ENCODE results near the gene VPS4B.

VPS4B gene

DNA sequence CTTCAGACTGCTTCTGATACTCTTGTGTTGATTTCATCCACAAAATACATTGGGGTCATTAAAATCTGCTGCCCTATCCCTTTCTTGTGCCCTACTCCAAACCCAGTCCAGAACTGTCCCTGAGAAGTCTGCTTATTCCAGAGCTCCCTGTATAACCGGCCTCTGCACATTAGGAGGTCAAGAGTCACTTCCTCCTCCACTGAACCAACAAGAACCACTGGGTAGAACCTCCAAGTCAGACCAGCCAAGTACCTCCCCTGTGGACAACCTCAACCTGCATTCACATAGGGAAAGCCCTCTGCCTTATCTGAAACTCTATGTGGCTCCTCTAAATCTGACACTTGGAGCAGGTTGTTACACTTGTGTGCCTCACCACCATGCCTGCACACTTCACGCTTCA, 77.4 kb downstream of the VPS4B start:
- no peaks in the 10 kb centered on the region for H3K27me3 ChIP-seq (replicated peaks; ENCODE audit: control insufficient read depth, insufficient read depth, low read length)
- no peak for DNase-seq (ENCODE audit: extremely low read depth, insufficient read length)
- H3K4me3 ChIP-seq (replicated peaks; ENCODE audit: low read depth, low read length), result no peak overlapping the region
- H3K36me3 ChIP-seq (ENCODE audit: control insufficient read depth, insufficient read depth, low read length), result peaks cover 3% of the 10 kb centered on the region
- TF ChIP-seq, protein P1, sequence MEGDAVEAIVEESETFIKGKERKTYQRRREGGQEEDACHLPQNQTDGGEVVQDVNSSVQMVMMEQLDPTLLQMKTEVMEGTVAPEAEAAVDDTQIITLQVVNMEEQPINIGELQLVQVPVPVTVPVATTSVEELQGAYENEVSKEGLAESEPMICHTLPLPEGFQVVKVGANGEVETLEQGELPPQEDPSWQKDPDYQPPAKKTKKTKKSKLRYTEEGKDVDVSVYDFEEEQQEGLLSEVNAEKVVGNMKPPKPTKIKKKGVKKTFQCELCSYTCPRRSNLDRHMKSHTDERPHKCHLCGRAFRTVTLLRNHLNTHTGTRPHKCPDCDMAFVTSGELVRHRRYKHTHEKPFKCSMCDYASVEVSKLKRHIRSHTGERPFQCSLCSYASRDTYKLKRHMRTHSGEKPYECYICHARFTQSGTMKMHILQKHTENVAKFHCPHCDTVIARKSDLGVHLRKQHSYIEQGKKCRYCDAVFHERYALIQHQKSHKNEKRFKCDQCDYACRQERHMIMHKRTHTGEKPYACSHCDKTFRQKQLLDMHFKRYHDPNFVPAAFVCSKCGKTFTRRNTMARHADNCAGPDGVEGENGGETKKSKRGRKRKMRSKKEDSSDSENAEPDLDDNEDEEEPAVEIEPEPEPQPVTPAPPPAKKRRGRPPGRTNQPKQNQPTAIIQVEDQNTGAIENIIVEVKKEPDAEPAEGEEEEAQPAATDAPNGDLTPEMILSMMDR (IDR thresholded peaks at IDR 0.05; ENCODE audit: insufficient read depth, low read length, poor library complexity, severe bottlenecking), result no peak

DNA sequence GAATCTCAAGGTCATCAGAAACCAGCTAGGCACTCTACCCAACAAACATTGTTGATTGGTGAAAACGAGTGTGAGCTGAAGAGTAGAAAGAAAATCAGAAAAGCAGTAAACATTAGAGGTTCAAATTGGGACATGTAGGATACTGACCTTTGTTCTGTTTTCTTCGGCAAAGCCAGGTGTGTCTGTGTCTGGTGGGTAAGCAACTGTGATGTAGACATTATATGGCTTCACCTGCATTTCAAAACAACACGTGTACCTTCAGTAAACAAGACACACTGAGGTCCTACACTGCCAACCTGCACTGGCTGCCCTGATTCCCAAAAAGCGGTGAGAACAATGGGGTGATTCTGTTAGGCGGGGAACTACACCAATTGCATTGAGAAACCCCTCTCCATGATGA, 78.0 kb downstream of the VPS4B start:
- no peak overlapping the region for H3K4me3 ChIP-seq (replicated peaks; ENCODE audit: low read depth, low read length)
- H3K36me3 ChIP-seq (ENCODE audit: control insufficient read depth, insufficient read depth, low read length), result peaks cover 2% of the 10 kb centered on the region; the same call in 1 of the 2 replicates
- no peak for DNase-seq (ENCODE audit: extremely low read depth, insufficient read length)
- H3K27me3 ChIP-seq (replicated peaks; ENCODE audit: control insufficient read depth, insufficient read depth, low read length), result no peaks in the 10 kb centered on the region
- TF ChIP-seq, protein P1 (IDR thresholded peaks at IDR 0.05; ENCODE audit: insufficient read depth, low read length, poor library complexity, severe bottlenecking), result no peak

DNA sequence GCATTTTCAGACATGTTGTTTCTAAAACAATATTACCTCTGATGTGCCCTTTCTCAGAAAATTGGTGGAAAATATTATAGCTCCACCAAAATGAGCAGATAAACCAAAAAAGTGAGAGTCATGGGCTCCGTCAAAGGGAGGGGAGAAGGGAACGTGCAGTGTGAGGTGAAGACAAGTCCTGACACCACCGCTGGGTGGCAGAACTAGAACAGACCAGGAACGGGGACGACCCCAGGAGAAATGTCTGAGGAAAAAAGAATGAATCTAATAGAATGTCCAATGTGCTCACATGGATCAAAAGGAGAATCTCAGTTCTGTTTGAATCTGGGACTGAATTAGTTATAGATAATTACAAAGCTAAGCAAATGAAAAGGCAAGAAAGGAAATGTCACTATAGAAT, 80.1 kb downstream of the VPS4B start:
- DNase-seq (ENCODE audit: extremely low read depth, insufficient read length), result no peak
- no peak overlapping the region for H3K4me3 ChIP-seq (replicated peaks; ENCODE audit: low read depth, low read length)
- peaks cover 2% of the 10 kb centered on the region; the same call in 1 of the 2 replicates for H3K36me3 ChIP-seq (ENCODE audit: control insufficient read depth, insufficient read depth, low read length)
- TF ChIP-seq, protein P1 (IDR thresholded peaks at IDR 0.05; ENCODE audit: insufficient read depth, low read length, poor library complexity, severe bottlenecking), result peak; percentile 66
- H3K27me3 ChIP-seq (replicated peaks; ENCODE audit: control insufficient read depth, insufficient read depth, low read length), result no peaks in the 10 kb centered on the region

DNA sequence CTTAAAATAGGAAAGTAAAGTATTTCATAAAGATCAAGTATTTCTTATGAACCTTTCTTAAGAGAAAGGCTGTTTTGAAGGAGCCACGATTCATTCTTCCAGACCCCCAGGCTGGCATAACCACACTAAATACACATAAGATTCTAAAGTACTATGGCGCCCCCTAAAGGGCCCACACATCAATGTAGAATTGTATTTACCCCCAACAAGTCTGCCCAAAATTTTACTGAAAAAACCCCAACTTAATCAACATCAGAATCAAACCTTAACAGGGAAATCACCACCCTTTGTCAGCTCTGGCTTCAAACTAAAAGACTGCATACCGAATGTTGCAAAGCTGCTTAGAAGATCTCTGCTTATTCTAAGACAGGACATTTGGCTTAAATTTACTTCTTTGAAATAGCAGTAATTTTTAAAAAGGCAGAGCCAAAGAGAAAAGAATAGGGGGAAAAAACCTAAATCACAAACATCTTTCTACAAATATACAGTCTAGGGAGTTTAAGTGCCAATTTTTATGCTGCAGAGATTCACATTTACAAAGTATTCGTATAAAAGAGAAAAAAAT, 82.3 kb downstream of the VPS4B start:
- Histone ChIP-seq H3K36me3 (ENCODE audit: control insufficient read depth, insufficient read depth, low read length) (peaks cover 2% of the 10 kb centered on the region; the same call in 1 of the 2 replicates), H3K4me3 (replicated peaks; ENCODE audit: low read depth, low read length) (no peak overlapping the region), H3K27me3 (replicated peaks; ENCODE audit: control insufficient read depth, insufficient read depth, low read length) (no peaks in the 10 kb centered on the region)
- TF ChIP-seq, protein P1 (IDR thresholded peaks at IDR 0.05; ENCODE audit: insufficient read depth, low read length, poor library complexity, severe bottlenecking), result peak; percentile 52
- no peak for DNase-seq (ENCODE audit: extremely low read depth, insufficient read length)
